ENCODE data around the gene SEMA3B.
"Not testable (repeated sequence)": the region's sequence is repeated elsewhere in the genome, so short reads cannot be mapped to it uniquely, and the experiment has no call there.

SEMA3B gene

GRCh38 chr3:50295553-50296431 lies 26.8 kb downstream of the SEMA3B start:
- no peak for DNase-seq

GRCh38 chr3:50296721-50297383 lies 27.9 kb downstream of the SEMA3B start:
- DNase-seq, result no peak

GRCh38 chr3:50297384-50297775 lies 28.4 kb downstream of the SEMA3B start:
- no peak for DNase-seq

- no peak for DNase-seq
Observed at GRCh38 chr3:50297896-50298725, 29.2 kb downstream of the SEMA3B start.

GRCh38 chr3:50298836-50299637 lies 30.1 kb downstream of the SEMA3B start, which contains the start of the genes HYAL3 and NAA80:
Gene HYAL3 (minus strand): TSS chr3:50299405. CDS start chr3:50295602, 3,803 bp downstream.
Gene NAA80 (minus strand): TSS chr3:50299405. CDS start chr3:50297463, 1,942 bp downstream.
- peak; percentile 99 for DNase-seq

- DNase-seq, result no peak
Observed at GRCh38 chr3:50299638-50299928, 30.6 kb downstream of the SEMA3B start.

- DNase-seq, result no peak
Observed at GRCh38 chr3:50299929-50300680, 31.2 kb downstream of the SEMA3B start.

GRCh38 chr3:50300681-50301254 lies 31.8 kb downstream of the SEMA3B start:
- no peak for DNase-seq

- no peak for DNase-seq
Observed at GRCh38 chr3:50302095-50303012, 33.4 kb downstream of the SEMA3B start.

GRCh38 chr3:50303013-50303815 lies 34.3 kb downstream of the SEMA3B start, which contains the start of gene HYAL1:
Gene HYAL1 (minus strand): TSS chr3:50303574. CDS start chr3:50302956, 618 bp downstream.
- DNase-seq, result no peak

GRCh38 chr3:50304601-50305000 lies 35.7 kb downstream of the SEMA3B start:
- DNase-seq, result no peak

GRCh38 chr3:50312041-50312440 lies 43.1 kb downstream of the SEMA3B start:
- not testable (repeated sequence) for DNase-seq

GRCh38 chr3:50314342-50314741 lies 45.4 kb downstream of the SEMA3B start:
- DNase-seq, result no peak

GRCh38 chr3:50314816-50315215 lies 45.9 kb downstream of the SEMA3B start:
- no peak for DNase-seq

- DNase-seq, result peak; percentile 80
Observed at GRCh38 chr3:50316657-50317242, 47.8 kb downstream of the SEMA3B start.

GRCh38 chr3:50317300-50317699 lies 48.4 kb downstream of the SEMA3B start:
- DNase-seq, result no peak

- DNase-seq, result no peak
Observed at GRCh38 chr3:50318163-50318562, 49.2 kb downstream of the SEMA3B start.

GRCh38 chr3:50318615-50319014 lies 49.7 kb downstream of the SEMA3B start:
- DNase-seq, result no peak
